NCI-H2081 (cell line): ENCODE results near the gene STAT1.
A peak's percentile ranks its signal among the peaks of the same experiment; 100 is the strongest.

ENCODE experiments used
- DNase-seq, 2 experiments: peaks; one replicate each; lab custom pipeline; 2025; lab: John Stamatoyannopoulos, UW

STAT1 gene

GRCh38 chr2:190959911-190960788, 53.8 kb downstream of the STAT1 start:
- no peak for DNase-seq

GRCh38 chr2:190953257-190953656, 60.7 kb downstream of the STAT1 start:
- no peak for DNase-seq

GRCh38 chr2:190950566-190950991, 63.4 kb downstream of the STAT1 start:
- DNase-seq, result no peak

- DNase-seq, result no peak
Observed at GRCh38 chr2:190948671-190949070, 65.3 kb downstream of the STAT1 start.

GRCh38 chr2:190947711-190948251, 66.2 kb downstream of the STAT1 start:
- DNase-seq, result no peak

GRCh38 chr2:190947141-190947540, 66.8 kb downstream of the STAT1 start:
- DNase-seq, result no peak

- no peak for DNase-seq
Observed at GRCh38 chr2:190943706-190944105, 70.3 kb downstream of the STAT1 start.

GRCh38 chr2:190942697-190943096, 71.3 kb downstream of the STAT1 start:
- DNase-seq, result no peak

GRCh38 chr2:190941571-190941970, 72.4 kb downstream of the STAT1 start:
- no peak for DNase-seq

GRCh38 chr2:190940454-190940853, 73.5 kb downstream of the STAT1 start:
- DNase-seq, result no peak

GRCh38 chr2:190938771-190939335, 75.1 kb downstream of the STAT1 start:
- DNase-seq, result no peak

- DNase-seq, result no peak
Observed at GRCh38 chr2:190935054-190935453, 78.9 kb downstream of the STAT1 start.

GRCh38 chr2:190933361-190933760, 80.6 kb downstream of the STAT1 start:
- DNase-seq, result no peak

- no peak for DNase-seq
Observed at GRCh38 chr2:190932514-190932913, 81.5 kb downstream of the STAT1 start.

GRCh38 chr2:190930411-190930810, 83.6 kb downstream of the STAT1 start:
- peak in 1 of 2 experiments; percentile 39 for DNase-seq

GRCh38 chr2:190929919-190930318, 84.1 kb downstream of the STAT1 start:
- DNase-seq, result no peak

GRCh38 chr2:190927301-190927700, 86.7 kb downstream of the STAT1 start:
- no peak for DNase-seq

- DNase-seq, result no peak
Observed at GRCh38 chr2:190922376-190922775, 91.6 kb downstream of the STAT1 start.

- DNase-seq, result no peak
Observed at GRCh38 chr2:190920085-190920484, 93.9 kb downstream of the STAT1 start.
